ENCODE measurements around the gene DCC. TPM values are rescaled to one million over a fixed set of nuclear protein-coding genes. Genes with fewer than 3 reads are reported as not detected.

Gene DCC
- total and polyA plus RNA-seq, 2 donors (not counting 1 experiment from before 2014, with no cell fraction given) = not detected

DNA sequence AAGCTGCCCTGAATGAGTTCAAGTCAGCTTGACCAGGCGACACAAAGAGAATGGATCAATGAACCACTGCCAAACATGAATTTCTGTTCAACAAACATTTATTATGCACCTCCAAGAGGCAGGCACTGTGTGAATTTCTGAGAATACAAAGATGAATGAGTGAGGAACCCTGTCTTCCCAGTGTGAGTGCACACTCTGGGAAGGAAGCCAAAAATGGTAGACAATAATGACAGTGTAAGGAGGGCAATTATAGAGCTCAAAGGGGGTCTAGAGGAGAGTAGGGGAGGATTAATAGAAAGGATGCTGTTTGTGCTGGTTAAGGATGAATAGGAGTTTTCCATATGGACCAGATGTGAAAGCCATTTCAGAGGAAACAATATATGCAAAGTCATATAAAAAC, 213.4 kb downstream of the DCC start:
- Mint-ChIP-seq H3K9me3 (ENCODE audit: insufficient read depth) (peaks cover 2% of the 10 kb centered on the region), H3K27me3 (no peaks in the 10 kb centered on the region), H3K4me3 (no peak overlapping the region), H3K27ac (no peak overlapping the region), H3K4me1 (no peaks in the 10 kb centered on the region)
- no peaks in the 10 kb centered on the region for H4K20me1 ChIP-seq (ENCODE audit: control insufficient read depth, insufficient read depth, low read length, poor library complexity, severe bottlenecking)
- no peak overlapping the region for H3K4me2 ChIP-seq (replicated peaks; ENCODE audit: low read depth, low read length, poor library complexity, severe bottlenecking)
- DNase-seq (no peak), ATAC-seq (ENCODE audit: low read depth) (no peak)
- no peaks in the 10 kb centered on the region for H3K36me3 ChIP-seq (replicated peaks in 1 of 2; ENCODE audit: control extremely low read depth in 1 of 2, control insufficient read depth in 1 of 2, extremely low read depth in 1 of 2, insufficient read depth in 2 of 2, low read length in 1 of 2)
- H3K27ac ChIP-seq (ENCODE audit: low read length in 2 of 2) = no peak overlapping the region
- H3K9ac ChIP-seq (ENCODE audit: low read length) = no peak overlapping the region
- H3K9me3 ChIP-seq (ENCODE audit: control extremely low read depth in 1 of 3, control insufficient read depth in 2 of 3, insufficient read depth in 1 of 3, low read length in 2 of 3) = no peaks in the 10 kb centered on the region
- no peaks in the 10 kb centered on the region for H3K4me1 ChIP-seq (ENCODE audit: control insufficient read depth in 2 of 2, insufficient read depth in 2 of 2, low read length in 2 of 2)
- H3K27me3 ChIP-seq (replicated peaks in 1 of 4; ENCODE audit: control extremely low read depth in 1 of 4, control insufficient read depth in 3 of 4, insufficient read depth in 4 of 4, low read length in 3 of 4) = no peaks in the 10 kb centered on the region
- WGBS (ENCODE audit: insufficient coverage) = no CpG with 5 or more reads among the region's 1 CpG
- TF ChIP-seq EZH2 (IDR thresholded peaks at IDR 0.05; ENCODE audit: borderline replicate concordance, insufficient read depth, low read depth, low read length, poor library complexity, severe bottlenecking) = no peak
- TF ChIP-seq, protein P1, sequence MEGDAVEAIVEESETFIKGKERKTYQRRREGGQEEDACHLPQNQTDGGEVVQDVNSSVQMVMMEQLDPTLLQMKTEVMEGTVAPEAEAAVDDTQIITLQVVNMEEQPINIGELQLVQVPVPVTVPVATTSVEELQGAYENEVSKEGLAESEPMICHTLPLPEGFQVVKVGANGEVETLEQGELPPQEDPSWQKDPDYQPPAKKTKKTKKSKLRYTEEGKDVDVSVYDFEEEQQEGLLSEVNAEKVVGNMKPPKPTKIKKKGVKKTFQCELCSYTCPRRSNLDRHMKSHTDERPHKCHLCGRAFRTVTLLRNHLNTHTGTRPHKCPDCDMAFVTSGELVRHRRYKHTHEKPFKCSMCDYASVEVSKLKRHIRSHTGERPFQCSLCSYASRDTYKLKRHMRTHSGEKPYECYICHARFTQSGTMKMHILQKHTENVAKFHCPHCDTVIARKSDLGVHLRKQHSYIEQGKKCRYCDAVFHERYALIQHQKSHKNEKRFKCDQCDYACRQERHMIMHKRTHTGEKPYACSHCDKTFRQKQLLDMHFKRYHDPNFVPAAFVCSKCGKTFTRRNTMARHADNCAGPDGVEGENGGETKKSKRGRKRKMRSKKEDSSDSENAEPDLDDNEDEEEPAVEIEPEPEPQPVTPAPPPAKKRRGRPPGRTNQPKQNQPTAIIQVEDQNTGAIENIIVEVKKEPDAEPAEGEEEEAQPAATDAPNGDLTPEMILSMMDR (IDR thresholded peaks at IDR 0.05) = no peak
- no peaks in the 10 kb centered on the region for H3K79me2 ChIP-seq (ENCODE audit: control insufficient read depth, insufficient read depth, low read length)
- no peak overlapping the region for H2AFZ ChIP-seq (ENCODE audit: insufficient read depth, low read depth, low read length, poor library complexity, severe bottlenecking)
- intact Hi-C loops (cut with micrococcal nuclease) = no loop called here
- no peak overlapping the region for H3K4me3 ChIP-seq (ENCODE audit: control extremely low read depth in 1 of 5, extremely low read depth in 1 of 5, insufficient read depth in 1 of 5, low read depth in 2 of 5, low read length in 4 of 5)
- POLR2A ChIA-PET = no interaction called here
- CTCF ChIA-PET = interaction anchor here (1.2 kb wide), 1 partner anchor 17 kb away, joined by 3 read pairs; no protein-coding TSS in a partner anchor

- Histone ChIP-seq H3K36me3 (replicated peaks in 1 of 2; ENCODE audit: control extremely low read depth in 1 of 2, control insufficient read depth in 1 of 2, extremely low read depth in 1 of 2, insufficient read depth in 2 of 2, low read length in 1 of 2) (no peaks in the 10 kb centered on the region), H3K9ac (ENCODE audit: low read length) (no peak overlapping the region), H4K20me1 (ENCODE audit: control insufficient read depth, insufficient read depth, low read length, poor library complexity, severe bottlenecking) (no peaks in the 10 kb centered on the region), H3K27ac (ENCODE audit: low read length in 2 of 2) (no peak overlapping the region), H3K9me3 (ENCODE audit: control extremely low read depth in 1 of 3, control insufficient read depth in 2 of 3, insufficient read depth in 1 of 3, low read length in 2 of 3) (no peaks in the 10 kb centered on the region), H3K4me3 (ENCODE audit: control extremely low read depth in 1 of 5, extremely low read depth in 1 of 5, insufficient read depth in 1 of 5, low read depth in 2 of 5, low read length in 4 of 5) (no peak overlapping the region), H3K79me2 (ENCODE audit: control insufficient read depth, insufficient read depth, low read length) (no peaks in the 10 kb centered on the region), H3K4me2 (replicated peaks; ENCODE audit: low read depth, low read length, poor library complexity, severe bottlenecking) (no peak overlapping the region), H3K27me3 (replicated peaks in 1 of 4; ENCODE audit: control extremely low read depth in 1 of 4, control insufficient read depth in 3 of 4, insufficient read depth in 4 of 4, low read length in 3 of 4) (no peaks in the 10 kb centered on the region), H2AFZ (ENCODE audit: insufficient read depth, low read depth, low read length, poor library complexity, severe bottlenecking) (no peak overlapping the region), H3K4me1 (ENCODE audit: control insufficient read depth in 2 of 2, insufficient read depth in 2 of 2, low read length in 2 of 2) (no peaks in the 10 kb centered on the region)
- POLR2A ChIA-PET = no interaction called here
- no peak for TF ChIP-seq EZH2 (IDR thresholded peaks at IDR 0.05; ENCODE audit: borderline replicate concordance, insufficient read depth, low read depth, low read length, poor library complexity, severe bottlenecking)
- TF ChIP-seq, protein P1 (IDR thresholded peaks at IDR 0.05) = no peak
- Mint-ChIP-seq H3K27me3 (no peaks in the 10 kb centered on the region), H3K27ac (no peak overlapping the region), H3K9me3 (ENCODE audit: insufficient read depth) (peaks cover 2% of the 10 kb centered on the region), H3K4me1 (no peaks in the 10 kb centered on the region), H3K4me3 (no peak overlapping the region)
- DNase-seq (no peak), ATAC-seq (ENCODE audit: low read depth) (no peak)
- CTCF ChIA-PET = interaction anchor here (1.2 kb wide), 1 partner anchor 16 kb away, joined by 3 read pairs; no protein-coding TSS in a partner anchor
- no CpG with 5 or more reads among the region's 1 CpG for WGBS (ENCODE audit: insufficient coverage)
- intact Hi-C loops (cut with micrococcal nuclease) = no loop called here
These were observed 214.2 kb downstream of the DCC start for GRCh38 chr18:52554180-52554579.

Measured in B cell (primary cell).